ENCODE data around the gene AGTPBP1.
"Not testable (repeated sequence)": the region's sequence is repeated elsewhere in the genome, so short reads cannot be mapped to it uniquely, and the experiment has no call there.

AGTPBP1 gene

DNA sequence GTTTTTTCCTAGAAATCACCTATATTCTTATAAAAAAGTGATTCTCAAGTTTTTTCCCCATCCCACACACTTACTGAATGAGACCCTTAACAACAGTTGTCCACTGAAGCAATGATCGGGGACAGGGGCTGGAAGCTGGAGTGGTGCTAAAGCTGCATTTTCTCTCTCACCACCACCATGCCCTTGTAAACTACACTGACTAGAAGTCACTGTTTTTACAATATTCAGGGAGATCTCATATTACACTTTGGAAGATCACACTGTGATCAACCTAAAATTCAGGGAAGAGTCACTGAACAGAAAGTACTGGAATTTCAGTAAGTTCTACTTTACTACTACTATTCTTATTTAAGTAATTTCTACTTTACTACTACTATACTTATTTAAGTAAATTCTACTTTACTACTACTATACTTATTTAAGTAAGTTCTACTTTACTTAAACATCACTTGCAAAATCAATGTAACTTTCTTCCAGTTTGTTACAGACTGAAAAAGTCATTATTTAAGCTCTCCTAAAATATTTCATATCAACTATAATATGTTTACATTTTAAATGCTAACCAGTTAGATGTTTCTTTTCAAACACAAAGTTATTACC lies 164.3 kb downstream of the AGTPBP1 start:
- H3K9me3 ChIP-seq (ENCODE audit: insufficient read depth, low read length): no peaks in the 10 kb centered on the region
- no peak for TF ChIP-seq EZH2phosphoT487 (IDR thresholded peaks at IDR 0.05; ENCODE audit: low read depth)
- TF ChIP-seq CTCF (IDR thresholded peaks at IDR 0.05; ENCODE audit: low read depth, low read length): no peak
- no peak overlapping the region for H3K4me3 ChIP-seq (ENCODE audit: low read length)
- no peaks in the 10 kb centered on the region for H3K27me3 ChIP-seq (ENCODE audit: low read depth, low read length)
- no peaks in the 10 kb centered on the region for H4K20me1 ChIP-seq (ENCODE audit: insufficient read depth, low read length)
- H3K27ac ChIP-seq (ENCODE audit: low read length): no peak overlapping the region
- H3K4me2 ChIP-seq (ENCODE audit: low read length): no peak overlapping the region
- H2AFZ ChIP-seq (ENCODE audit: low read depth, low read length): no peak overlapping the region
- no peaks in the 10 kb centered on the region for H3K4me1 ChIP-seq (ENCODE audit: low read length)
- no peaks in the 10 kb centered on the region for H3K36me3 ChIP-seq (replicated peaks; ENCODE audit: low read depth, low read length)
- H3K9ac ChIP-seq (ENCODE audit: low read length): no peak overlapping the region
- H3K79me2 ChIP-seq (ENCODE audit: low read length): no peaks in the 10 kb centered on the region

- H3K4me1 ChIP-seq (ENCODE audit: low read length): no peaks in the 10 kb centered on the region
- H3K4me3 ChIP-seq (ENCODE audit: low read length): no peak overlapping the region
- no peaks in the 10 kb centered on the region for H3K9me3 ChIP-seq (ENCODE audit: insufficient read depth, low read length)
- H3K27ac ChIP-seq (ENCODE audit: low read length): no peak overlapping the region
- H3K4me2 ChIP-seq (ENCODE audit: low read length): no peak overlapping the region
- H2AFZ ChIP-seq (ENCODE audit: low read depth, low read length): no peak overlapping the region
- no peak overlapping the region for H3K9ac ChIP-seq (ENCODE audit: low read length)
- TF ChIP-seq EZH2phosphoT487 (IDR thresholded peaks at IDR 0.05; ENCODE audit: low read depth) (no peak), CTCF (IDR thresholded peaks at IDR 0.05; ENCODE audit: low read depth, low read length) (no peak)
- H3K36me3 ChIP-seq (replicated peaks; ENCODE audit: low read depth, low read length): no peaks in the 10 kb centered on the region
- H3K79me2 ChIP-seq (ENCODE audit: low read length): no peaks in the 10 kb centered on the region
- no peaks in the 10 kb centered on the region for H4K20me1 ChIP-seq (ENCODE audit: insufficient read depth, low read length)
- no peaks in the 10 kb centered on the region for H3K27me3 ChIP-seq (ENCODE audit: low read depth, low read length)
These were observed 165.9 kb downstream of the AGTPBP1 start for GRCh38 chr9:85575868-85576267.

DNA sequence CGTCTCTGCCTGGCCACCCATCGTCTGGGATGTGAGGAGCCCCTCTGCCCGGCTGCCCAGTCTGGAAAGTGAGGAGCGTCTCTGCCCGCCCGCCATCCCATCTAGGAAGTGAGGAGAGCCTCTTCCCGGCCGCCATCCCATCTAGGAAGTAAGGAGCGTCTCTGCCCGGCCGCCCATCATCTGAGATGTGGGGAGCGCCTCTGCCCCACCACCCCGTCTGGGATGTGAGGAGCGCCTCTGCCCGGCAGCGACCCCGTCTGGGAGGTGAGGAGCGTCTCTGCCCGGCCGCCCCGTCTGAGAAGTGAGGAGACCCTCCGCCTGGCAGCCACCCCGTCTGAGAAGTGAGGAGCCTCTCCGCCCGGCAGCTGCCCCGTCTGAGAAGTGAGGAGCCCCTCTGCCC lies 168.2 kb downstream of the AGTPBP1 start:
- H3K79me2 ChIP-seq (ENCODE audit: low read length); H2AFZ ChIP-seq (ENCODE audit: low read depth, low read length); H3K27ac ChIP-seq (ENCODE audit: low read length); H4K20me1 ChIP-seq (ENCODE audit: insufficient read depth, low read length); H3K36me3 ChIP-seq (replicated peaks; ENCODE audit: low read depth, low read length); H3K9me3 ChIP-seq (ENCODE audit: insufficient read depth, low read length); H3K27me3 ChIP-seq (ENCODE audit: low read depth, low read length); H3K4me3 ChIP-seq (ENCODE audit: low read length); H3K4me1 ChIP-seq (ENCODE audit: low read length); H3K4me2 ChIP-seq (ENCODE audit: low read length); H3K9ac ChIP-seq (ENCODE audit: low read length): not testable (repeated sequence)

GRCh38 chr9:85572917-85573316 lies 168.8 kb downstream of the AGTPBP1 start:
- H3K4me3 ChIP-seq (ENCODE audit: low read length); H2AFZ ChIP-seq (ENCODE audit: low read depth, low read length); H3K27ac ChIP-seq (ENCODE audit: low read length); H4K20me1 ChIP-seq (ENCODE audit: insufficient read depth, low read length); H3K9me3 ChIP-seq (ENCODE audit: insufficient read depth, low read length); H3K4me2 ChIP-seq (ENCODE audit: low read length); H3K27me3 ChIP-seq (ENCODE audit: low read depth, low read length); H3K4me1 ChIP-seq (ENCODE audit: low read length); H3K36me3 ChIP-seq (replicated peaks; ENCODE audit: low read depth, low read length); H3K79me2 ChIP-seq (ENCODE audit: low read length); H3K9ac ChIP-seq (ENCODE audit: low read length): not testable (repeated sequence)

GRCh38 chr9:85569988-85570387 lies 171.8 kb downstream of the AGTPBP1 start:
- Histone ChIP-seq H3K9ac (ENCODE audit: low read length) (no peak overlapping the region), H3K4me2 (ENCODE audit: low read length) (no peak overlapping the region), H3K27me3 (ENCODE audit: low read depth, low read length) (no peaks in the 10 kb centered on the region), H3K27ac (ENCODE audit: low read length) (no peak overlapping the region), H3K9me3 (ENCODE audit: insufficient read depth, low read length) (no peaks in the 10 kb centered on the region), H3K4me3 (ENCODE audit: low read length) (no peak overlapping the region), H3K36me3 (replicated peaks; ENCODE audit: low read depth, low read length) (no peaks in the 10 kb centered on the region), H2AFZ (ENCODE audit: low read depth, low read length) (no peak overlapping the region), H3K79me2 (ENCODE audit: low read length) (no peaks in the 10 kb centered on the region), H3K4me1 (ENCODE audit: low read length) (no peaks in the 10 kb centered on the region), H4K20me1 (ENCODE audit: insufficient read depth, low read length) (no peaks in the 10 kb centered on the region; the same call in 1 of the 2 replicates)
- TF ChIP-seq CTCF (IDR thresholded peaks at IDR 0.05; ENCODE audit: low read depth, low read length): no peak
- no peak for TF ChIP-seq EZH2phosphoT487 (IDR thresholded peaks at IDR 0.05; ENCODE audit: low read depth)

All from OCI-LY3 (cell line).